HL-60 (cell line): ENCODE data around the gene MKLN1.
"Not testable (repeated sequence)": the region's sequence is repeated elsewhere in the genome, so short reads cannot be mapped to it uniquely, and the experiment has no call there.

Experiments
- DNase-seq, 2 experiments: peaks; one replicate each; pipeline ENCODE4 v3.0.0-alpha.2; 2010 to 2020; ENCODE audit warnings: low read depth in 1 of 2, low spot score in 1 of 2
- H3K27ac ChIP-seq: fragments of 250-450 bp; sonication (Bioruptor Pico); replicated peaks from 2 replicates; pipeline ENCODE4 v1.5.1; 2020; ENCODE audit warnings: mild to moderate bottlenecking, moderate library complexity
- H3K27me3 ChIP-seq: fragments of 250-450 bp; sonication (Bioruptor Pico); 2 replicates; pipeline ENCODE4 v1.5.1; 2021; ENCODE audit warnings: mild to moderate bottlenecking, moderate library complexity; ENCODE audit not compliant: insufficient read depth, poor library complexity, severe bottlenecking
- H3K4me3 ChIP-seq: replicated peaks from 2 replicates; pipeline ENCODE4 v1.5.1; 2011; ENCODE audit warnings: mild to moderate bottlenecking, control low read depth, low read length; ENCODE audit not compliant: insufficient read depth
- CTCF ChIP-seq: IDR thresholded peaks from one replicate; pipeline ENCODE4 v1.5.1; 2011; ENCODE audit warnings: low read length, control low read depth, inconsistent platforms; ENCODE audit not compliant: insufficient read depth
- GABPA ChIP-seq: IDR thresholded peaks from 2 replicates; pipeline ENCODE4 v1.6.1; 2012; ENCODE audit warnings: low read depth
- POLR2AphosphoS5 ChIP-seq: IDR thresholded peaks from 2 replicates; pipeline ENCODE4 v1.6.1; 2012; ENCODE audit warnings: low read depth
- REST ChIP-seq: IDR thresholded peaks from 2 replicates; pipeline ENCODE4 v1.6.1; 2012; ENCODE audit warnings: low read depth; ENCODE audit not compliant: insufficient replicate concordance
- SPI1 ChIP-seq: IDR thresholded peaks from 2 replicates; pipeline ENCODE4 v1.6.1; 2012; ENCODE audit warnings: low read depth, mild to moderate bottlenecking, borderline replicate concordance

MKLN1 gene

GRCh38 chr7:131462059-131462458 lies 134.4 kb downstream of the MKLN1 start:
- Histone ChIP-seq H3K4me3 (no peak overlapping the region), H3K27ac (no peak overlapping the region), H3K27me3 (no peaks in the 10 kb centered on the region)
- DNase-seq, result no peak
- TF ChIP-seq REST (no peak), SPI1 (no peak), GABPA (no peak), POLR2AphosphoS5 (no peak), CTCF (no peak)

GRCh38 chr7:131462715-131463114 lies 135.0 kb downstream of the MKLN1 start:
- not testable (repeated sequence) for H3K4me3 ChIP-seq, H3K27me3 ChIP-seq, DNase-seq, H3K27ac ChIP-seq

DNA sequence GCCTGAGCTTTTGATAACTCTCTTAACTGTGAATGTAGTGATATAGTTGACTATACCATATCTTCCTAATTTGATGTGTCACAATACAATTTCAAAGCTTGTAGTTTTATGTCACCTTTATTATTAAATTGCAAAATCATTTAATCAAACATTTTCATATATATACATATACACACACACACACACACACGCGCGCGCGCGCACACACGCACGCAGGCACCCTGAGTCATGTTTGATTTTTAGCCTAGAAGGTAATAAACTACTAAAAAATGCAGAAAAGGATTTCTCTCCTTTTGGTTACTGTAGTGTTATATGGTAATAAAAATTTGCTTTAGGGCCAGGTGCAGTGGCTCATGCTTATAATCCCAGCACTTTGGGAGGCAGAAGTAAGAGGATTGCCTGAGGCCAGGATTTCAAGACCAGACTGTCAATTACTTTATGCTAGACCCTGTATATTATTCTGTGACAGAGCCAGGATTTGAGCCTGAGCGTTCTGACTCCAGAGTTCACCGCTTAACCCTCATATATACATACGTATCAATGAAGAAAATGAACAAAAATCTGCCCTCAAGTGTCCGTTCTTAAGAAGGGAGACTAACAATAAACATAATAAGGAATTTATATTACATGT lies 139.2 kb downstream of the MKLN1 start:
- DNase-seq, result no peak

More for the DNA sequence above, 139.2 kb downstream of the MKLN1 start:
- TF ChIP-seq CTCF (no peak), REST (no peak), SPI1 (no peak), POLR2AphosphoS5 (no peak), GABPA (no peak)
- Histone ChIP-seq H3K27ac (no peak overlapping the region), H3K27me3 (no peaks in the 10 kb centered on the region), H3K4me3 (no peak overlapping the region)
